ENCODE data around the gene CELA3B. TPM values are rescaled to one million over a fixed set of nuclear protein-coding genes. Genes with fewer than 3 reads are reported as not detected.
A peak's percentile ranks its signal among the peaks of the same experiment; 100 is the strongest.

Gene CELA3B
- total and polyA plus RNA-seq, 2 of the 13 experiments (the other 11 are each of a cell fraction or from before 2014, with no cell fraction given) = 0.34 TPM; not detected in 1

GRCh38 chr1:21946836-21947587 is 29.8 kb upstream of the CELA3B start (continued):
- TF ChIP-seq AHDC1 (CRISPR knock-in tag; IDR thresholded peaks at IDR 0.05; ENCODE audit: borderline replicate concordance) = peak; percentile 85
- TF ChIP-seq, protein P1, sequence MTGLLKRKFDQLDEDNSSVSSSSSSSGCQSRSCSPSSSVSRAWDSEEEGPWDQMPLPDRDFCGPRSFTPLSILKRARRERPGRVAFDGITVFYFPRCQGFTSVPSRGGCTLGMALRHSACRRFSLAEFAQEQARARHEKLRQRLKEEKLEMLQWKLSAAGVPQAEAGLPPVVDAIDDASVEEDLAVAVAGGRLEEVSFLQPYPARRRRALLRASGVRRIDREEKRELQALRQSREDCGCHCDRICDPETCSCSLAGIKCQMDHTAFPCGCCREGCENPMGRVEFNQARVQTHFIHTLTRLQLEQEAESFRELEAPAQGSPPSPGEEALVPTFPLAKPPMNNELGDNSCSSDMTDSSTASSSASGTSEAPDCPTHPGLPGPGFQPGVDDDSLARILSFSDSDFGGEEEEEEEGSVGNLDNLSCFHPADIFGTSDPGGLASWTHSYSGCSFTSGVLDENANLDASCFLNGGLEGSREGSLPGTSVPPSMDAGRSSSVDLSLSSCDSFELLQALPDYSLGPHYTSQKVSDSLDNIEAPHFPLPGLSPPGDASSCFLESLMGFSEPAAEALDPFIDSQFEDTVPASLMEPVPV (CRISPR knock-in tag; IDR thresholded peaks at IDR 0.05) = no peak
- TF ChIP-seq, protein P2, sequence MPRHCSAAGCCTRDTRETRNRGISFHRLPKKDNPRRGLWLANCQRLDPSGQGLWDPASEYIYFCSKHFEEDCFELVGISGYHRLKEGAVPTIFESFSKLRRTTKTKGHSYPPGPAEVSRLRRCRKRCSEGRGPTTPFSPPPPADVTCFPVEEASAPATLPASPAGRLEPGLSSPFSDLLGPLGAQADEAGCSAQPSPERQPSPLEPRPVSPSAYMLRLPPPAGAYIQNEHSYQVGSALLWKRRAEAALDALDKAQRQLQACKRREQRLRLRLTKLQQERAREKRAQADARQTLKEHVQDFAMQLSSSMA (CRISPR knock-in tag; IDR thresholded peaks at IDR 0.05) = peak; percentile 60; the same call in 1 of the 2 replicates
- TF ChIP-seq ZKSCAN8 (CRISPR knock-in tag; IDR thresholded peaks at IDR 0.05; ENCODE audit: borderline replicate concordance) = peak; percentile 85; the same call in 1 of the 2 replicates
- TF ChIP-seq RFX3 (CRISPR knock-in tag; IDR thresholded peaks at IDR 0.05) = no peak
- TF ChIP-seq FIP1L1 (IDR thresholded peaks at IDR 0.05; ENCODE audit: borderline replicate concordance, insufficient read depth, low read depth, low read length) = no peak
- TF ChIP-seq ZNF512B (CRISPR knock-in tag; IDR thresholded peaks at IDR 0.05; ENCODE audit: borderline replicate concordance) = no peak
- no peak for TF ChIP-seq ZNF432 (CRISPR knock-in tag; IDR thresholded peaks at IDR 0.05; ENCODE audit: borderline replicate concordance)
- peak; percentile 94; the same call in 1 of the 2 replicates for TF ChIP-seq ZFP37 (CRISPR knock-in tag; IDR thresholded peaks at IDR 0.05; ENCODE audit: borderline replicate concordance)
- TF ChIP-seq, protein P3, sequence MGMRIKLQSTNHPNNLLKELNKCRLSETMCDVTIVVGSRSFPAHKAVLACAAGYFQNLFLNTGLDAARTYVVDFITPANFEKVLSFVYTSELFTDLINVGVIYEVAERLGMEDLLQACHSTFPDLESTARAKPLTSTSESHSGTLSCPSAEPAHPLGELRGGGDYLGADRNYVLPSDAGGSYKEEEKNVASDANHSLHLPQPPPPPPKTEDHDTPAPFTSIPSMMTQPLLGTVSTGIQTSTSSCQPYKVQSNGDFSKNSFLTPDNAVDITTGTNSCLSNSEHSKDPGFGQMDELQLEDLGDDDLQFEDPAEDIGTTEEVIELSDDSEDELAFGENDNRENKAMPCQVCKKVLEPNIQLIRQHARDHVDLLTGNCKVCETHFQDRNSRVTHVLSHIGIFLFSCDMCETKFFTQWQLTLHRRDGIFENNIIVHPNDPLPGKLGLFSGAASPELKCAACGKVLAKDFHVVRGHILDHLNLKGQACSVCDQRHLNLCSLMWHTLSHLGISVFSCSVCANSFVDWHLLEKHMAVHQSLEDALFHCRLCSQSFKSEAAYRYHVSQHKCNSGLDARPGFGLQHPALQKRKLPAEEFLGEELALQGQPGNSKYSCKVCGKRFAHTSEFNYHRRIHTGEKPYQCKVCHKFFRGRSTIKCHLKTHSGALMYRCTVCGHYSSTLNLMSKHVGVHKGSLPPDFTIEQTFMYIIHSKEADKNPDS (CRISPR knock-in tag; IDR thresholded peaks at IDR 0.05) = no peak
- no peak for TF ChIP-seq ZNF513 (CRISPR knock-in tag; conservative IDR thresholded peaks at IDR 0.05)
- peak; percentile 39; the same call in 1 of the 2 replicates for TF ChIP-seq ZNF563 (CRISPR knock-in tag; IDR thresholded peaks at IDR 0.05)

Data from HepG2 (cell line).